Heart right ventricle (tissue), 16 donors: Measurements from ENCODE around the gene KCNN3. TPM values are rescaled to one million over a fixed set of nuclear protein-coding genes. Genes with fewer than 3 reads are reported as not detected.

Experiments
- ATAC-seq, 8 donors: fragments of 200-7000 bp; cut with Tn5 transposase; one replicate each; pipeline ENCODE4 v1.9.1; 2020; ENCODE audit warnings: mild to moderate bottlenecking in 8 of 8, moderate library complexity in 8 of 8, moderate number of reproducible peaks in 1 of 8
- DNase-seq, 2 donors: peaks; one replicate each; pipeline ENCODE4 v3.0.0-alpha.2; 2020
- H3K27ac ChIP-seq, 10 donors: fragments of 200-600 bp; sonication (generic) in 2 of 10; one replicate each; pipeline versions ENCODE4 v1.5.0 to v1.8.0; 2020 to 2022; ENCODE audit warnings: mild to moderate bottlenecking in 3 of 10
- H3K27me3 ChIP-seq, 7 donors: fragments of 200-600 bp; one replicate each; pipeline ENCODE4 v1.8.0; 2021 to 2022; ENCODE audit warnings: mild to moderate bottlenecking in 2 of 7
- H3K36me3 ChIP-seq, 9 donors: fragments of 200-600 bp; sonication (generic) in 1 of 9; one replicate each; pipeline versions ENCODE4 v1.5.0 to v1.8.0; 2020 to 2022; ENCODE audit warnings: mild to moderate bottlenecking in 2 of 9
- H3K4me1 ChIP-seq, 9 donors: fragments of 200-600 bp; sonication (generic) in 1 of 9; one replicate each; pipeline versions ENCODE4 v1.5.0 to v1.8.0; 2020 to 2022; ENCODE audit warnings: mild to moderate bottlenecking in 4 of 9
- H3K4me3 ChIP-seq, 10 donors: fragments of 200-600 bp; sonication (generic) in 2 of 10; one replicate each; pipeline versions ENCODE4 v1.5.0 to v1.8.0; 2020 to 2022; ENCODE audit warnings: mild to moderate bottlenecking in 7 of 10, moderate library complexity in 2 of 10
- H3K9me3 ChIP-seq, 11 donors: fragments of 200-600 bp in 10 of 11; sonication (generic) in 2 of 11; one replicate each; pipeline versions ENCODE4 v1.5.0 to v1.8.0; 2013 to 2022; ENCODE audit warnings: mild to moderate bottlenecking in 2 of 11, control low read depth in 1 of 11, moderate library complexity in 1 of 11
- WGBS, 2 donors: extraction: QIAGEN DNeasy Blood & Tissue Kit; methylation state at CpG; one replicate each; pipeline ENCODE4 v1.1.7; 2013; ENCODE audit warnings: inconsistent platforms in 1 of 2; 5-methylcytosine and 5-hydroxymethylcytosine counted together
- intact Hi-C, 10 donors: fragments of 100-400 bp; cut with DNase I; formaldehyde crosslinking; loops; one replicate each; pipeline versions ENCODE4 v1.11.1 to v1.14.2; 2022
- polyA plus RNA-seq, 2 donors: library from polyadenylated mRNA; stranded (reverse); fragments of 200-250 nt; gene quantifications; one replicate each; pipeline ENCODE4 v1.2.3, GENCODE V29; 2013
- total RNA-seq, 10 donors: library from RNA; stranded (reverse); fragmentation: NEBNext Ultra II Directional in 3 of 10; extraction: Animal tissue kit (Norgen Biotek cat#: 25700) in 3 of 10; gene quantifications; one replicate each; pipeline versions ENCODE4 v1.2.1 to v1.2.4, GENCODE V29; 2021 to 2023
- TF ChIP-seq, protein P1 (sequence below), 9 donors: fragments of 200-600 bp; sonication (generic) in 2 of 9; IDR thresholded peaks; one replicate each; pipeline versions ENCODE4 v1.5.0 to v1.8.0; 2021 to 2022; ENCODE audit warnings: antibody characterized with exemption in 9 of 9, mild to moderate bottlenecking in 5 of 9, moderate library complexity in 1 of 9
- donor health status: Arrhythmogenic right ventricular cardiomyopathy.
- donor health status: ischemic (EF 13 %, LVEDD 7.1; RV severe dilation, severe dysfunction).
- donor health status: healthy with polysubstance abuse.
- donor health status: DM: no; HTN: yes; CAD: no.
- donor health status: DM: no; HTN: no; CAD: no.
- donor health status: ischemic (EF 25% LVEDD 6.9; RV normal size, moderate dysfunction).
- donor health status: ischemic (EF 25% LVEDD 5.7; RV mildly dilated, moderate dysfunction).
- donor health status: healthy.
- donor health status: DM: yes; HTN: yes; CAD: no.
- donor health status: Ischemic cardiomyopathy.
- donor health status: ischemic (EF 35%, LVEDD 5.7; RV mildly dilated, moderate dysfunction).
- donor health status: nonischemic (EF 11% LVEDD 7.7; RV severe dilation, severe dysfunction).
- donor health status: DM: yes; HTN: yes; CAD: no.
- donor health status: PGD.
- donor health status: ischemic (EF 29% LVEDD 5.4; RV normal size, mild dysfunction).
- donor health status: nonischemic (EF 23%, LVEDD 6.1; RV moderate dilation, normal function).

KCNN3 gene
- total and polyA plus RNA-seq, 12 donors = 0.17 to 5.9 (median 2.6) TPM

DNA sequence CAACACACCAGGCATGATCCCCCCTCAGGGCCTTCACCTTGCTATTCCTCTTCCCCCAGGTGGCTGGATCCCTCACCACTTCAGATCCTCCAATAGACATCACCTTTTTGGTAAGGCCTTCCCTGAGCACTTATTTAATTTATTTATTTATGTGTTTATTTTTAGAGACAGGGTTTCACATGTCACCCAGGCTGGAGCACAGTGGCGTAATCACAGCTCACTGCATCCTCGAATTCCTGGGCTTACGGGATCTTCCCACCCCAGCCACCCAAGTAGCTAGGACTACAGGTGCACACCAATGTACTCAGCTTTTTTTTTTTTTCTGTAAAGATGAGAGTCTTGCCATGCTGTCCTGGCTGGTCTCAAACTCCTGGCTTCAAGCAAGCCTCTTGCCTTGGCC lies 17.2 kb downstream of the KCNN3 start:
- TF ChIP-seq, protein P1, sequence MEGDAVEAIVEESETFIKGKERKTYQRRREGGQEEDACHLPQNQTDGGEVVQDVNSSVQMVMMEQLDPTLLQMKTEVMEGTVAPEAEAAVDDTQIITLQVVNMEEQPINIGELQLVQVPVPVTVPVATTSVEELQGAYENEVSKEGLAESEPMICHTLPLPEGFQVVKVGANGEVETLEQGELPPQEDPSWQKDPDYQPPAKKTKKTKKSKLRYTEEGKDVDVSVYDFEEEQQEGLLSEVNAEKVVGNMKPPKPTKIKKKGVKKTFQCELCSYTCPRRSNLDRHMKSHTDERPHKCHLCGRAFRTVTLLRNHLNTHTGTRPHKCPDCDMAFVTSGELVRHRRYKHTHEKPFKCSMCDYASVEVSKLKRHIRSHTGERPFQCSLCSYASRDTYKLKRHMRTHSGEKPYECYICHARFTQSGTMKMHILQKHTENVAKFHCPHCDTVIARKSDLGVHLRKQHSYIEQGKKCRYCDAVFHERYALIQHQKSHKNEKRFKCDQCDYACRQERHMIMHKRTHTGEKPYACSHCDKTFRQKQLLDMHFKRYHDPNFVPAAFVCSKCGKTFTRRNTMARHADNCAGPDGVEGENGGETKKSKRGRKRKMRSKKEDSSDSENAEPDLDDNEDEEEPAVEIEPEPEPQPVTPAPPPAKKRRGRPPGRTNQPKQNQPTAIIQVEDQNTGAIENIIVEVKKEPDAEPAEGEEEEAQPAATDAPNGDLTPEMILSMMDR (IDR thresholded peaks at IDR 0.05) = no peak
- Histone ChIP-seq H3K27me3 (no peaks in the 10 kb centered on the region), H3K4me1 (peaks cover 0 to 11% (median 3%) of the 10 kb centered on the region in 9 donors), H3K4me3 (no peak overlapping the region), H3K27ac (no peak overlapping the region), H3K9me3 (no peaks in the 10 kb centered on the region), H3K36me3 (no peaks in the 10 kb centered on the region)
- ATAC-seq = no peak
- DNase-seq = no peak
- intact Hi-C loops = no loop called here
- WGBS, 2 donors = 87 to 93% methylated on average over 3 of the region's 3 CpGs

DNA sequence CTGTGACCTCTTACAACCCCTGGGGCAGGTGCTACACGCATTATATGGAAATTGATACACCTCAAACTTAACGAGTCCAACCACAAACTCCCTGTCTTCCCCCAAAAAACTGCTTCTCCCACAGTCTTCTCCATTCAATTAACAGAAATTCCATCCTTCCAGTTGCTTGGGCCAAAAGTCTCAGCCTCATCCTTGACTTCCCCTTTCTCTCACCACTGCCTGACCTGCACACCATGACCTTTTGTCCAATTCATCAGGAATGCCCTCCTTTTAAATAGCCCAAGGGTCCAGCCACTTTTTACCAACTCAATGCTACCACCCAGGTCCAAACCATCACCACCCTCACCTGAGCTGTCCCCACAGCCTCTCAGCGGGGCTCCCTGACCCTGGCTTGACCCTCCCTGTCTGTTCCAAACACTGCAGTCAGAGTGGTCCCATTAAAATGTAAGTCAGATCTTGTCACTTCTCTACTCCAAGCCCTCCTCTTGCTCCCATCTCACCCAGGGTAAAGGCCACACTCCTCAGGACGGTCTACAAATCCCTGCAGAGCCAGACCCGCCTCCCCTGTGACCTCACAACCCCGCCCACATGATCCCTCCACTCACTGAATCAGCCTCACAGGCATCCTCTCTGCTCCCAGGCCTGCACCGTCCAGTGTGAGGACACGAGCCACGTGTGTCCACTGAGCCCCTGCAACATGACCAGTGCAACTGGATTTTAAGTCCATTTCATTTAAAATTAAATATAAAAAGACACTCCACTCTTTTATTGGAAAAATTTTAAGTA lies 18.5 kb downstream of the KCNN3 start:
- ATAC-seq = no peak
- no peak for DNase-seq
- Histone ChIP-seq H3K27ac (no peak overlapping the region), H3K36me3 (no peaks in the 10 kb centered on the region), H3K9me3 (no peaks in the 10 kb centered on the region), H3K4me3 (no peak overlapping the region), H3K4me1 (peaks cover 0 to 23% (median 16%) of the 10 kb centered on the region in 9 donors), H3K27me3 (no peaks in the 10 kb centered on the region)
- 85 to 90% methylated on average over 9 of the region's 9 CpGs for WGBS, 2 donors
- TF ChIP-seq, protein P1 (IDR thresholded peaks at IDR 0.05) = no peak
- intact Hi-C loops = no loop called here

DNA sequence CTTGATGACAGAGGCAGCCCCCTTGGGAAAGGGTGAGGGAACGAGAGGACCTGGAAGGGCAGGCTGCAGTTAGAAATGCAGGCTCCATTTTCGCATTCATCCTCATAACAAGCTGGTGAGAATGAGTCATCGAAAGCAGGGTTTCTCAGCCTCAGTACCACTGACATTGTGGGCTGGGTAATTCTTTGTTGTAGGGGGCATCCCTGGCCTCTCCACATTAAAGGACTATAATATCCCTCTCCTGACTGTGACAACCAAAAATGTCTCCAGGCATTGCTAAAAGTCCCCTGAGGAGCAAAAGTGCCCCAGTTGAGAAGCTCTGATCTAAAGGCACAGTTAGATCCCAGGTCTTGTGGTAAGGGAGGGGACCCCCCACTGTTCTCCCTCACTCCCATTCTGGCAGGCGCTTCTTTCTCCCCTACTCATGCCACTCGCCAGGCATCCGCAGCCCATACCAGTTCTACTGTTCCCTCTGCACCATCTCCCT lies 20.4 kb downstream of the KCNN3 start:
- H3K4me3 ChIP-seq = no peak overlapping the region
- no peaks in the 10 kb centered on the region for H3K9me3 ChIP-seq
- H3K36me3 ChIP-seq = no peaks in the 10 kb centered on the region
- WGBS, 2 donors = 93 to 97% methylated on average over 6 of the region's 6 CpGs
- no peak for ATAC-seq
- intact Hi-C loops = no loop called here
- H3K27ac ChIP-seq = no peak overlapping the region
- no peaks in the 10 kb centered on the region for H3K27me3 ChIP-seq
- H3K4me1 ChIP-seq = peaks cover 4 to 38% (median 30%) of the 10 kb centered on the region in 9 donors
- DNase-seq = no peak
- TF ChIP-seq, protein P1 (IDR thresholded peaks at IDR 0.05) = no peak

DNA sequence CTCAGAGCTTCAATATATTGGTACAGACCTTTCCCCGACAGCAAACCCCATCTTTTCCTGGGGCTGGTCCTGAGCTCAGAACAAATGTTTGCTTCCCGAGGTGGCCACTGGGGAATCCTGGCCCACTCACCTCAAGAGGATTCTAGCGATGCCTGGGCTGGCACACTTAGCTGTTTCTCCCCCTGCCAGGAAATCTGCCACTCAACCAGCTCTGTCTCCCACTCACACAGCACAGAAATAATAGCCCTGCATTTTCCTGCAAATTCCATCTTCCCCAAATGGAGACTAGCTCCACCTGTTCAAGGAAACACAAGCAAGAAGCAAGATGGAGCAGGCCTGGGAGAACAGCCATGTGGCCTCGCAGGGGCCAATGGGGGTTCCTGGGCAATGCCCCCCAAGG lies 21.1 kb downstream of the KCNN3 start:
- ATAC-seq (no peak), DNase-seq (no peak)
- Histone ChIP-seq H3K4me3 (no peak overlapping the region), H3K9me3 (no peaks in the 10 kb centered on the region), H3K27me3 (no peaks in the 10 kb centered on the region), H3K4me1 (peaks cover 4 to 43% (median 30%) of the 10 kb centered on the region in 9 donors), H3K27ac (no peak overlapping the region), H3K36me3 (no peaks in the 10 kb centered on the region)
- TF ChIP-seq, protein P1 (IDR thresholded peaks at IDR 0.05) = no peak
- 90 to 94% methylated on average over 4 of the region's 4 CpGs for WGBS, 2 donors
- intact Hi-C loops = no loop called here
